HCT116 (cell line): Measurements from ENCODE around the gene GRAMD1C. TPM values are rescaled to one million over a fixed set of nuclear protein-coding genes. Genes with fewer than 3 reads are reported as not detected.

Experiments
- ATAC-seq: fragments of 200-7000 bp; cut with Tn5 transposase; 2 replicates; pipeline ENCODE4 v1.9.1; 2020; ENCODE audit warnings: mild to moderate bottlenecking, moderate library complexity
- BruUV-seq: library from RNA; stranded (reverse); fragments of 400-500 nt; replicated peaks from 2 replicates; lab custom pipeline; 2021; lab: Mats Ljungman, UMichigan
- CTCF ChIA-PET: fragments of 300-600 bp; sonication (Branson Sonifier 250); formaldehyde crosslinking; loops from one replicate; lab custom pipeline; 2021; ENCODE audit warnings: antibody characterized with exemption; lab: Charles Lee
- POLR2A ChIA-PET: fragments of 300-600, 350-600 bp; sonication (Branson Sonifier 250); formaldehyde crosslinking; loops from one replicate; lab custom pipeline; 2021; ENCODE audit warnings: antibody characterized with exemption; lab: Charles Lee
- RAD21 ChIA-PET, 2 experiments: fragments of 300-600 bp; sonication (Branson Sonifier 250); formaldehyde crosslinking; loops; one replicate each; lab custom pipeline; 2023; ENCODE audit warnings: low total read pairs in 2 of 2; ENCODE audit not compliant: uncharacterized antibody in 2 of 2, unreplicated experiment in 2 of 2, low non-redundant PET in 1 of 2; lab: Charles Lee
- DNase-seq: peaks from one replicate; pipeline ENCODE4 v3.0.0-alpha.2; 2010; ENCODE audit warnings: low read depth, low spot score
- H2AFZ ChIP-seq: fragments of 200-600 bp; shearing (Covaris generic), sonication (generic); 2 replicates; pipeline ENCODE4 v1.6.1; 2017; ENCODE audit warnings: low read depth, mixed run types, mixed read lengths, antibody characterized with exemption, low read length; ENCODE audit not compliant: poor library complexity, severe bottlenecking
- H3K27ac ChIP-seq: 2 replicates; pipeline ENCODE4 v1.5.1; 2012; ENCODE audit warnings: low read depth, low read length
- H3K27me3 ChIP-seq: fragments of 200-600 bp; sonication (generic); 2 replicates; pipeline ENCODE4 v1.6.1; 2016; ENCODE audit warnings: mixed run types, low read length, mixed read lengths; ENCODE audit not compliant: insufficient read depth
- H3K36me3 ChIP-seq, 2 experiments: fragments of 200-500 bp in 1 of 2; fragments of 200-600 bp in 1 of 2; sonication (Bioruptor generic) in 1 of 2; sonication (generic) in 1 of 2; 2 replicates each; pipeline versions ENCODE4 v1.5.1 to v1.6.1; 2014 to 2016; ENCODE audit warnings: low read length in 2 of 2, inconsistent platforms in 1 of 2, mixed read lengths in 1 of 2, mixed run types in 1 of 2; ENCODE audit not compliant: insufficient read depth in 2 of 2, control insufficient read depth in 1 of 2
- H3K4me1 ChIP-seq, 2 experiments: fragments of 200-600 bp in 1 of 2; sonication (generic) in 1 of 2; 2 replicates each; pipeline versions ENCODE4 v1.5.1 to v1.6.1; 2012 to 2017; ENCODE audit warnings: low read length in 2 of 2, inconsistent platforms in 1 of 2, mild to moderate bottlenecking in 1 of 2, mixed read lengths in 1 of 2, mixed run types in 1 of 2, moderate library complexity in 1 of 2; ENCODE audit not compliant: insufficient read depth in 2 of 2, control insufficient read depth in 1 of 2
- H3K4me2 ChIP-seq: fragments of 200-600 bp; sonication (generic); 2 replicates; pipeline ENCODE4 v1.6.1; 2017; ENCODE audit warnings: mixed run types, low read length, mixed read lengths
- H3K4me3 ChIP-seq, 2 experiments: fragments of 200-600 bp in 1 of 2; sonication (generic) in 1 of 2; replicated peaks in 1 of 2; 2 replicates each; pipeline ENCODE4 v1.5.1; 2011 to 2016; ENCODE audit warnings: low read length in 2 of 2, control low read depth in 1 of 2, low read depth in 1 of 2, mild to moderate bottlenecking in 1 of 2, mixed read lengths in 1 of 2, mixed run types in 1 of 2
- H3K79me2 ChIP-seq: fragments of 200-600 bp; sonication (generic); 2 replicates; pipeline ENCODE4 v1.6.1; 2017; ENCODE audit warnings: mild to moderate bottlenecking, mixed run types, low read length, moderate library complexity, mixed read lengths; ENCODE audit not compliant: insufficient read depth
- H3K9ac ChIP-seq: fragments of 200-600 bp; sonication (generic); 2 replicates; pipeline ENCODE4 v1.6.1; 2016; ENCODE audit warnings: low read length, mixed read lengths
- H3K9me2 ChIP-seq: fragments of 200-600 bp; sonication (generic), shearing (Covaris generic); 2 replicates; pipeline ENCODE4 v1.6.1; 2017; ENCODE audit warnings: mixed run types, mild to moderate bottlenecking, moderate library complexity; ENCODE audit not compliant: insufficient read depth
- H3K9me3 ChIP-seq, 2 experiments: fragments of 200-500 bp in 1 of 2; fragments of 200-600 bp in 1 of 2; sonication (Bioruptor generic) in 1 of 2; sonication (generic) in 1 of 2; 2 replicates each; pipeline ENCODE4 v1.6.1; 2014 to 2017; ENCODE audit warnings: low read length in 2 of 2, mixed read lengths in 2 of 2, inconsistent platforms in 1 of 2, low read depth in 1 of 2, mild to moderate bottlenecking in 1 of 2, mixed run types in 1 of 2, moderate library complexity in 1 of 2; ENCODE audit not compliant: control insufficient read depth in 1 of 2, insufficient read depth in 1 of 2
- H4K20me1 ChIP-seq: fragments of 200-600 bp; sonication (generic), shearing (Covaris generic); 2 replicates; pipeline ENCODE4 v1.6.1; 2017; ENCODE audit warnings: mixed run types, mild to moderate bottlenecking, moderate library complexity; ENCODE audit not compliant: insufficient read depth
- CBX3 ChIP-seq: IDR thresholded peaks from 2 replicates; pipeline ENCODE4 v1.6.1; 2012; ENCODE audit warnings: low read depth
- CEBPB ChIP-seq: IDR thresholded peaks from 2 replicates; pipeline ENCODE4 v1.6.1; 2012; ENCODE audit warnings: low read depth
- ELF1 ChIP-seq: IDR thresholded peaks from 2 replicates; pipeline ENCODE4 v1.6.1; 2012; ENCODE audit warnings: low read depth, borderline replicate concordance
- EZH2 ChIP-seq: fragments of 200-600 bp; sonication (generic); IDR thresholded peaks from 2 replicates; pipeline ENCODE4 v1.6.1; 2017; ENCODE audit warnings: antibody characterized with exemption, mixed run types
- JUND ChIP-seq: IDR thresholded peaks from 2 replicates; pipeline ENCODE4 v1.6.1; 2012
- POLR2A ChIP-seq: IDR thresholded peaks from 2 replicates; pipeline ENCODE4 v1.7.0; 2011; ENCODE audit warnings: borderline replicate concordance; ENCODE audit not compliant: insufficient read depth, insufficient read length; ENCODE audit errors: extremely low read depth
- RAD21 ChIP-seq: IDR thresholded peaks from 2 replicates; pipeline ENCODE4 v1.6.1; 2012; ENCODE audit warnings: low read depth, mild to moderate bottlenecking
- REST ChIP-seq: IDR thresholded peaks from 2 replicates; pipeline ENCODE4 v1.6.1; 2012; ENCODE audit warnings: low read depth
- SP1 ChIP-seq: IDR thresholded peaks from 2 replicates; pipeline ENCODE4 v1.6.1; 2012; ENCODE audit warnings: low read depth
- YY1 ChIP-seq: IDR thresholded peaks from 2 replicates; pipeline ENCODE4 v1.6.1; 2011; ENCODE audit warnings: low read length, low read depth, moderate library complexity, mild to moderate bottlenecking; ENCODE audit not compliant: insufficient replicate concordance; ENCODE audit errors: extremely low read depth
- ZFX ChIP-seq: fragments of 450-650 bp; IDR thresholded peaks from 2 replicates; pipeline ENCODE4 v1.6.1; 2017
- intact Hi-C: fragments of 100-400 bp; cut with micrococcal nuclease; formaldehyde crosslinking; loops from 2 replicates; pipeline ENCODE4 v1.10.0; 2022
- total RNA-seq: library from RNA; stranded (reverse); gene quantifications from one replicate; pipeline ENCODE4 v1.2.1, GENCODE V29; 2021; ENCODE audit not compliant: unreplicated experiment

Gene GRAMD1C
- total RNA-seq, 1 experiment from 2014 or later: 7.9 TPM

GRCh38 chr3:113802795-113803455 lies 35.7 kb upstream of the GRAMD1C start:
- Histone ChIP-seq H3K9me2 (no peaks in the 10 kb centered on the region), H3K36me3 (peaks cover 0 to 17% of the 10 kb centered on the region in 2 experiments; a peak in 1 of 4 replicates), H3K9ac (no peak overlapping the region), H4K20me1 (no peaks in the 10 kb centered on the region), H3K27ac (no peak overlapping the region), H3K79me2 (no peaks in the 10 kb centered on the region), H3K27me3 (no peaks in the 10 kb centered on the region), H2AFZ (no peak overlapping the region), H3K4me3 (no peak overlapping the region), H3K4me1 (no peaks in the 10 kb centered on the region), H3K4me2 (no peak overlapping the region), H3K9me3 (no peaks in the 10 kb centered on the region)
- intact Hi-C loops: no loop called here
- ChIA-PET POLR2A (no interaction called here), CTCF (interaction anchor here (1.1 kb wide), 1 partner anchor 36 kb away, joined by 3 read pairs; the partner anchor contains the start of gene GRAMD1C), RAD21 (no interaction called here)
- DNase-seq (no peak), ATAC-seq (no peak)
- no TSS peak for BruUV-seq
- TF ChIP-seq REST: no peak
- TF ChIP-seq YY1: no peak
- TF ChIP-seq RAD21: no peak
- TF ChIP-seq CEBPB: no peak
- TF ChIP-seq SP1: no peak
- no peak for TF ChIP-seq CBX3
- no peak for TF ChIP-seq POLR2A
- TF ChIP-seq ELF1: no peak
- TF ChIP-seq EZH2: no peak
- TF ChIP-seq JUND: no peak
- no peak for TF ChIP-seq ZFX
